Testis (tissue), 3 donors: ENCODE measurements around the gene GLMP. TPM values are rescaled to one million over a fixed set of nuclear protein-coding genes. Genes with fewer than 3 reads are reported as not detected.

Experiments
- DNase-seq: peaks from one replicate; pipeline ENCODE4 v3.0.0-alpha.2; 2019
- H3K27ac ChIP-seq, 2 donors: fragments of 200-600 bp; sonication (generic); one replicate each; pipeline ENCODE4 v1.5.1; 2019
- H3K27me3 ChIP-seq: fragments of 200-600 bp; sonication (generic); one replicate; pipeline ENCODE4 v1.5.1; 2019
- H3K36me3 ChIP-seq: fragments of 200-600 bp; sonication (generic); one replicate; pipeline ENCODE4 v1.5.1; 2017; ENCODE audit warnings: low read depth; ENCODE audit errors: missing control alignments
- H3K4me1 ChIP-seq: fragments of 200-600 bp; sonication (generic); one replicate; pipeline ENCODE4 v1.5.1; 2019
- H3K4me3 ChIP-seq, 2 donors: fragments of 200-600 bp; sonication (generic); one replicate each; pipeline ENCODE4 v1.5.1; 2017 to 2019
- H3K9me3 ChIP-seq: fragments of 200-600 bp; sonication (generic); one replicate; pipeline ENCODE4 v1.5.1; 2017
- CTCF ChIP-seq, 3 experiments: fragments of 450-650 bp in 2 of 3; fragments of 200-600 bp in 1 of 3; sonication (generic) in 1 of 3; IDR thresholded peaks; one replicate each; pipeline ENCODE4 v1.5.1; 2016 to 2019; ENCODE audit warnings: antibody characterized with exemption in 3 of 3, mild to moderate bottlenecking in 2 of 3, moderate library complexity in 1 of 3
- POLR2A ChIP-seq: fragments of 450-650 bp; IDR thresholded peaks from one replicate; pipeline ENCODE4 v1.6.1; 2017; ENCODE audit warnings: antibody characterized with exemption, mild to moderate bottlenecking, moderate library complexity
- WGBS, 2 donors: methylation state at CpG; one replicate each; pipeline ENCODE4 v1.1.5; 2018; 5-methylcytosine and 5-hydroxymethylcytosine counted together
- intact Hi-C: fragments of 100-400 bp; cut with DNase I; formaldehyde crosslinking; loops from one replicate; pipeline ENCODE4 v1.15.1; 2023; ENCODE audit warnings: low total_unique reads
- polyA plus RNA-seq: library from polyadenylated mRNA; stranded (reverse); fragments of 350-450 nt; fragmentation: Illumina TruSeq; extraction: RNeasy Lipid Tissue Mini Kit (QIAGEN cat#74804); gene quantifications from one replicate; pipeline ENCODE4 v1.2.3, GENCODE V29; 2014; ENCODE audit warnings: low read depth, low replicate concordance; ENCODE audit not compliant: insufficient read depth
- total RNA-seq, 2 donors: library from RNA; depleted of rRNA; stranded (reverse); fragments of >200 nt; gene quantifications; one replicate each; pipeline ENCODE4 v1.2.3, GENCODE V29; 2016

The GLMP gene
- total and polyA plus RNA-seq, 3 donors from 2014 or later, result 26.1 to 45.7 (median 31.8) TPM

GRCh38 chr1:156259805-156260204 is 35.7 kb downstream of the GLMP start:
- TF ChIP-seq CTCF (IDR thresholded peaks at IDR 0.05) (no peak), POLR2A (no peak)
- DNase-seq, result no peak
- H3K36me3 ChIP-seq, result no peaks in the 10 kb centered on the region
- H3K27me3 ChIP-seq, result no peaks in the 10 kb centered on the region
- WGBS, 2 donors, result 53 to 63% methylated on average over 3 of the region's 3 CpGs
- H3K27ac ChIP-seq, result no peak overlapping the region
- intact Hi-C loops, result no loop called here
- H3K9me3 ChIP-seq, result no peaks in the 10 kb centered on the region
- no peaks in the 10 kb centered on the region for H3K4me1 ChIP-seq
- no peak overlapping the region for H3K4me3 ChIP-seq

- no peak for DNase-seq
- intact Hi-C loops, result no loop called here
- no peaks in the 10 kb centered on the region for H3K4me1 ChIP-seq
- no peak overlapping the region for H3K4me3 ChIP-seq
- H3K27me3 ChIP-seq, result no peaks in the 10 kb centered on the region
- no peaks in the 10 kb centered on the region for H3K36me3 ChIP-seq
- 97 to 98% methylated on average over 5 to 8 of the region's 8 CpGs for WGBS, 2 donors
- TF ChIP-seq POLR2A (no peak), CTCF (IDR thresholded peaks at IDR 0.05) (no peak)
- no peaks in the 10 kb centered on the region for H3K9me3 ChIP-seq
- H3K27ac ChIP-seq, result no peak overlapping the region
Measured at GRCh38 chr1:156258859-156259258, 36.6 kb downstream of the GLMP start.

GRCh38 chr1:156257711-156258110 is 37.8 kb downstream of the GLMP start:
- TF ChIP-seq CTCF (IDR thresholded peaks at IDR 0.05), result no peak
- Histone ChIP-seq H3K9me3 (no peaks in the 10 kb centered on the region), H3K4me1 (no peaks in the 10 kb centered on the region), H3K27ac (no peak overlapping the region), H3K27me3 (no peaks in the 10 kb centered on the region), H3K36me3 (no peaks in the 10 kb centered on the region), H3K4me3 (no peak overlapping the region)
- DNase-seq, result no peak
- 89 to 92% methylated on average over 2 of the region's 2 CpGs for WGBS, 2 donors
- intact Hi-C loops, result no loop called here

- intact Hi-C loops, result no loop called here
- Histone ChIP-seq H3K27me3 (no peaks in the 10 kb centered on the region), H3K4me3 (no peak overlapping the region), H3K27ac (no peak overlapping the region), H3K4me1 (no peaks in the 10 kb centered on the region), H3K9me3 (no peaks in the 10 kb centered on the region), H3K36me3 (no peaks in the 10 kb centered on the region)
- DNase-seq, result no peak
- TF ChIP-seq POLR2A (no peak), CTCF (IDR thresholded peaks at IDR 0.05) (no peak)
- 81 to 82% methylated on average over 3 of the region's 3 CpGs for WGBS, 2 donors
Measured at GRCh38 chr1:156253634-156254033, 41.8 kb downstream of the GLMP start.

GRCh38 chr1:156251527-156251926 is 44.0 kb downstream of the GLMP start:
- Histone ChIP-seq H3K36me3 (no peaks in the 10 kb centered on the region), H3K27me3 (no peaks in the 10 kb centered on the region), H3K27ac (no peak overlapping the region), H3K4me1 (peaks cover 16% of the 10 kb centered on the region), H3K4me3 (no peak overlapping the region), H3K9me3 (no peaks in the 10 kb centered on the region)
- TF ChIP-seq CTCF (IDR thresholded peaks at IDR 0.05) (no peak), POLR2A (no peak)
- DNase-seq, result no peak
- intact Hi-C loops, result no loop called here
- 17 to 45% methylated on average over 2 to 3 of the region's 3 CpGs for WGBS, 2 donors
